ENCODE results near the gene GGNBP2.

GRCh38 chr17:36600936-36601302, 56.2 kb downstream of the GGNBP2 start:
- TF ChIP-seq, protein P1, sequence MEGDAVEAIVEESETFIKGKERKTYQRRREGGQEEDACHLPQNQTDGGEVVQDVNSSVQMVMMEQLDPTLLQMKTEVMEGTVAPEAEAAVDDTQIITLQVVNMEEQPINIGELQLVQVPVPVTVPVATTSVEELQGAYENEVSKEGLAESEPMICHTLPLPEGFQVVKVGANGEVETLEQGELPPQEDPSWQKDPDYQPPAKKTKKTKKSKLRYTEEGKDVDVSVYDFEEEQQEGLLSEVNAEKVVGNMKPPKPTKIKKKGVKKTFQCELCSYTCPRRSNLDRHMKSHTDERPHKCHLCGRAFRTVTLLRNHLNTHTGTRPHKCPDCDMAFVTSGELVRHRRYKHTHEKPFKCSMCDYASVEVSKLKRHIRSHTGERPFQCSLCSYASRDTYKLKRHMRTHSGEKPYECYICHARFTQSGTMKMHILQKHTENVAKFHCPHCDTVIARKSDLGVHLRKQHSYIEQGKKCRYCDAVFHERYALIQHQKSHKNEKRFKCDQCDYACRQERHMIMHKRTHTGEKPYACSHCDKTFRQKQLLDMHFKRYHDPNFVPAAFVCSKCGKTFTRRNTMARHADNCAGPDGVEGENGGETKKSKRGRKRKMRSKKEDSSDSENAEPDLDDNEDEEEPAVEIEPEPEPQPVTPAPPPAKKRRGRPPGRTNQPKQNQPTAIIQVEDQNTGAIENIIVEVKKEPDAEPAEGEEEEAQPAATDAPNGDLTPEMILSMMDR (IDR thresholded peaks at IDR 0.05), result no peak
- no peak for TF ChIP-seq POLR2A (IDR thresholded peaks at IDR 0.05)
